ENCODE results near the gene PTPN4.

PTPN4 gene

GRCh38 chr2:119932809-119933208 is 173.1 kb downstream of the PTPN4 start:
- 100% methylated on average over 1 of the region's 2 CpGs for WGBS
- no peak for DNase-seq
- H3K14ac ChIP-seq (ENCODE audit: low read length in 2 of 2): no peak overlapping the region
- no peak overlapping the region for H4K91ac ChIP-seq (ENCODE audit: low read length)
- H3K79me1 ChIP-seq (replicated peaks; ENCODE audit: low read length, poor library complexity, severe bottlenecking): peaks cover 2% of the 10 kb centered on the region
- H3K23ac ChIP-seq (ENCODE audit: low read length in 2 of 2): no peak overlapping the region
- no peak overlapping the region for H2AFZ ChIP-seq (ENCODE audit: low read depth, low read length)
- H3K4me1 ChIP-seq (ENCODE audit: control insufficient read depth, insufficient read depth, low read depth, low read length): no peaks in the 10 kb centered on the region
- peaks cover 0 to 15% of the 10 kb centered on the region in 2 experiments for H3K36me3 ChIP-seq (ENCODE audit: control insufficient read depth in 1 of 2, insufficient read depth in 2 of 2, low read depth in 1 of 2, low read length in 2 of 2)
- no peak overlapping the region for H2BK5ac ChIP-seq (ENCODE audit: low read depth, low read length, poor library complexity, severe bottlenecking)
- H3K4me2 ChIP-seq (ENCODE audit: low read length, poor library complexity, severe bottlenecking): no peak overlapping the region
- no peak overlapping the region for H2BK120ac ChIP-seq (ENCODE audit: low read depth, low read length)
- no peak overlapping the region for H4K8ac ChIP-seq (ENCODE audit: low read length)
- no peak overlapping the region for H3K9ac ChIP-seq (ENCODE audit: low read length)
- no peak overlapping the region for H3K4me3 ChIP-seq (ENCODE audit: insufficient read depth in 1 of 2, low read depth in 1 of 2, low read length in 2 of 2)
- no peak overlapping the region for H2BK15ac ChIP-seq (ENCODE audit: low read depth, poor library complexity, severe bottlenecking)
- H2AK5ac ChIP-seq (ENCODE audit: low read length, severe bottlenecking): no peak overlapping the region
- no peak overlapping the region for H2BK12ac ChIP-seq (ENCODE audit: low read length in 2 of 2)
- no peak overlapping the region for H3K27ac ChIP-seq (ENCODE audit: low read length, poor library complexity, severe bottlenecking)
- H3K18ac ChIP-seq (ENCODE audit: low read depth in 1 of 2, low read length in 2 of 2): no peak overlapping the region
- no peaks in the 10 kb centered on the region for H3K9me3 ChIP-seq (ENCODE audit: control insufficient read depth, low read length)
- no peak overlapping the region for H3K4ac ChIP-seq (ENCODE audit: low read depth in 1 of 2, low read length in 2 of 2)
- H3K27me3 ChIP-seq (ENCODE audit: control insufficient read depth in 1 of 2, insufficient read depth in 1 of 2, low read length in 2 of 2): no peaks in the 10 kb centered on the region

GRCh38 chr2:119934319-119934718 is 174.6 kb downstream of the PTPN4 start:
- H3K4me2 ChIP-seq (ENCODE audit: low read length, poor library complexity, severe bottlenecking): no peak overlapping the region
- H3K27me3 ChIP-seq (ENCODE audit: control insufficient read depth in 1 of 2, insufficient read depth in 1 of 2, low read length in 2 of 2): no peaks in the 10 kb centered on the region
- no peak overlapping the region for H4K8ac ChIP-seq (ENCODE audit: low read length)
- no peak overlapping the region for H2BK15ac ChIP-seq (ENCODE audit: low read depth, poor library complexity, severe bottlenecking)
- no peak for DNase-seq
- no peak overlapping the region for H3K18ac ChIP-seq (ENCODE audit: low read depth in 1 of 2, low read length in 2 of 2)
- no peaks in the 10 kb centered on the region for H3K4me1 ChIP-seq (ENCODE audit: control insufficient read depth, insufficient read depth, low read depth, low read length)
- H3K4me3 ChIP-seq (ENCODE audit: insufficient read depth in 1 of 2, low read depth in 1 of 2, low read length in 2 of 2): no peak overlapping the region
- H2AK5ac ChIP-seq (ENCODE audit: low read length, severe bottlenecking): no peak overlapping the region
- H4K91ac ChIP-seq (ENCODE audit: low read length): no peak overlapping the region
- H3K27ac ChIP-seq (ENCODE audit: low read length, poor library complexity, severe bottlenecking): no peak overlapping the region
- no peak overlapping the region for H3K4ac ChIP-seq (ENCODE audit: low read depth in 1 of 2, low read length in 2 of 2)
- H2AFZ ChIP-seq (ENCODE audit: low read depth, low read length): no peak overlapping the region
- no peak overlapping the region for H2BK5ac ChIP-seq (ENCODE audit: low read depth, low read length, poor library complexity, severe bottlenecking)
- peaks cover 2% of the 10 kb centered on the region for H3K79me1 ChIP-seq (replicated peaks; ENCODE audit: low read length, poor library complexity, severe bottlenecking)
- H3K9ac ChIP-seq (ENCODE audit: low read length): no peak overlapping the region
- H2BK12ac ChIP-seq (ENCODE audit: low read length in 2 of 2): no peak overlapping the region
- H3K9me3 ChIP-seq (ENCODE audit: control insufficient read depth, low read length): no peaks in the 10 kb centered on the region
- H3K36me3 ChIP-seq (ENCODE audit: control insufficient read depth in 1 of 2, insufficient read depth in 2 of 2, low read depth in 1 of 2, low read length in 2 of 2): peaks cover 0 to 15% of the 10 kb centered on the region in 2 experiments
- H3K23ac ChIP-seq (ENCODE audit: low read length in 2 of 2): no peak overlapping the region
- no peak overlapping the region for H2BK120ac ChIP-seq (ENCODE audit: low read depth, low read length)
- no peak overlapping the region for H3K14ac ChIP-seq (ENCODE audit: low read length in 2 of 2)

GRCh38 chr2:119937680-119938079 is 178.0 kb downstream of the PTPN4 start:
- H2BK12ac ChIP-seq (ENCODE audit: low read length in 2 of 2): no peak overlapping the region
- H3K36me3 ChIP-seq (ENCODE audit: control insufficient read depth in 1 of 2, insufficient read depth in 2 of 2, low read depth in 1 of 2, low read length in 2 of 2): peaks cover 0 to 13% of the 10 kb centered on the region in 2 experiments
- no peak overlapping the region for H3K27ac ChIP-seq (ENCODE audit: low read length, poor library complexity, severe bottlenecking)
- H3K9ac ChIP-seq (ENCODE audit: low read length): no peak overlapping the region
- H3K4me1 ChIP-seq (ENCODE audit: control insufficient read depth, insufficient read depth, low read depth, low read length): no peaks in the 10 kb centered on the region
- H4K8ac ChIP-seq (ENCODE audit: low read length): no peak overlapping the region
- H3K23ac ChIP-seq (ENCODE audit: low read length in 2 of 2): no peak overlapping the region
- H3K27me3 ChIP-seq (ENCODE audit: control insufficient read depth in 1 of 2, insufficient read depth in 1 of 2, low read length in 2 of 2): no peaks in the 10 kb centered on the region
- no peak overlapping the region for H2AK5ac ChIP-seq (ENCODE audit: low read length, severe bottlenecking)
- no peak overlapping the region for H3K4me3 ChIP-seq (ENCODE audit: insufficient read depth in 1 of 2, low read depth in 1 of 2, low read length in 2 of 2)
- no peak overlapping the region for H3K14ac ChIP-seq (ENCODE audit: low read length in 2 of 2)
- no peak overlapping the region for H2BK15ac ChIP-seq (ENCODE audit: low read depth, poor library complexity, severe bottlenecking)
- no peaks in the 10 kb centered on the region for H3K79me1 ChIP-seq (replicated peaks; ENCODE audit: low read length, poor library complexity, severe bottlenecking)
- no peak overlapping the region for H4K91ac ChIP-seq (ENCODE audit: low read length)
- H3K4me2 ChIP-seq (ENCODE audit: low read length, poor library complexity, severe bottlenecking): no peak overlapping the region
- WGBS: 94% methylated on average over 2 of the region's 2 CpGs
- no peak overlapping the region for H2BK5ac ChIP-seq (ENCODE audit: low read depth, low read length, poor library complexity, severe bottlenecking)
- DNase-seq: no peak
- no peak overlapping the region for H3K4ac ChIP-seq (ENCODE audit: low read depth in 1 of 2, low read length in 2 of 2)
- no peak overlapping the region for H3K18ac ChIP-seq (ENCODE audit: low read depth in 1 of 2, low read length in 2 of 2)
- no peak overlapping the region for H2BK120ac ChIP-seq (ENCODE audit: low read depth, low read length)
- no peak overlapping the region for H2AFZ ChIP-seq (ENCODE audit: low read depth, low read length)
- no peaks in the 10 kb centered on the region for H3K9me3 ChIP-seq (ENCODE audit: control insufficient read depth, low read length)

GRCh38 chr2:119939915-119940314 is 180.2 kb downstream of the PTPN4 start:
- Histone ChIP-seq H3K23ac (ENCODE audit: low read length in 2 of 2) (no peak overlapping the region), H3K4me2 (ENCODE audit: low read length, poor library complexity, severe bottlenecking) (no peak overlapping the region), H2AFZ (ENCODE audit: low read depth, low read length) (no peak overlapping the region), H3K27me3 (ENCODE audit: control insufficient read depth in 1 of 2, insufficient read depth in 1 of 2, low read length in 2 of 2) (no peaks in the 10 kb centered on the region), H2BK15ac (ENCODE audit: low read depth, poor library complexity, severe bottlenecking) (no peak overlapping the region), H3K79me1 (replicated peaks; ENCODE audit: low read length, poor library complexity, severe bottlenecking) (no peaks in the 10 kb centered on the region), H2AK5ac (ENCODE audit: low read length, severe bottlenecking) (no peak overlapping the region), H3K14ac (ENCODE audit: low read length in 2 of 2) (no peak overlapping the region), H4K91ac (ENCODE audit: low read length) (no peak overlapping the region), H3K4ac (ENCODE audit: low read depth in 1 of 2, low read length in 2 of 2) (no peak overlapping the region), H3K4me1 (ENCODE audit: control insufficient read depth, insufficient read depth, low read depth, low read length) (no peaks in the 10 kb centered on the region), H3K27ac (ENCODE audit: low read length, poor library complexity, severe bottlenecking) (no peak overlapping the region), H3K9ac (ENCODE audit: low read length) (no peak overlapping the region), H2BK12ac (ENCODE audit: low read length in 2 of 2) (no peak overlapping the region), H3K36me3 (ENCODE audit: control insufficient read depth in 1 of 2, insufficient read depth in 2 of 2, low read depth in 1 of 2, low read length in 2 of 2) (peaks cover 0 to 9% of the 10 kb centered on the region in 2 experiments), H2BK5ac (ENCODE audit: low read depth, low read length, poor library complexity, severe bottlenecking) (no peak overlapping the region), H4K8ac (ENCODE audit: low read length) (no peak overlapping the region), H3K9me3 (ENCODE audit: control insufficient read depth, low read length) (no peaks in the 10 kb centered on the region), H2BK120ac (ENCODE audit: low read depth, low read length) (no peak overlapping the region), H3K18ac (ENCODE audit: low read depth in 1 of 2, low read length in 2 of 2) (no peak overlapping the region), H3K4me3 (ENCODE audit: insufficient read depth in 1 of 2, low read depth in 1 of 2, low read length in 2 of 2) (no peak overlapping the region)
- WGBS: 86% methylated on average over 3 of the region's 3 CpGs
- DNase-seq: no peak

Data from mesenchymal stem cell (in vitro differentiated cells and primary cell).